HEK293T (cell line): ENCODE measurements around the gene MRPL57.
"Not testable (repeated sequence)": the region's sequence is repeated elsewhere in the genome, so short reads cannot be mapped to it uniquely, and the experiment has no call there.

ENCODE experiments used
- CTCF ChIA-PET: fragments of 350-600 bp; formaldehyde crosslinking; extraction: SDS; loops from one replicate; lab custom pipeline; 2021; ENCODE audit warnings: antibody characterized with exemption, inconsistent platforms; lab: Yijun Ruan, JAX
- POLR2A ChIA-PET: fragments of 350-600 bp; formaldehyde crosslinking; extraction: SDS; loops from one replicate; lab custom pipeline; 2020; ENCODE audit warnings: antibody characterized with exemption, inconsistent platforms; lab: Yijun Ruan, JAX
- DNase-seq: peaks from one replicate; pipeline ENCODE4 v3.0.0; 2012; ENCODE audit warnings: mixed read lengths; ENCODE audit errors: extremely low spot score
- ARNT ChIP-seq: fragments of 450-650 bp; IDR thresholded peaks from 2 replicates; pipeline ENCODE4 v1.6.1; 2017; ENCODE audit warnings: mild to moderate bottlenecking
- BHLHE40 ChIP-seq: fragments of 450-650 bp; IDR thresholded peaks from 2 replicates; pipeline ENCODE4 v1.6.1; 2016; ENCODE audit warnings: mild to moderate bottlenecking, moderate library complexity, borderline replicate concordance
- CTBP1 ChIP-seq: fragments of 450-650 bp; IDR thresholded peaks from 2 replicates; pipeline ENCODE4 v1.6.1; 2016; ENCODE audit warnings: borderline replicate concordance
- ELF4 ChIP-seq: fragments of 450-650 bp; IDR thresholded peaks from 2 replicates; pipeline ENCODE4 v1.6.1; 2017; ENCODE audit warnings: antibody characterized with exemption
- FOXA1 ChIP-seq: fragments of 450-650 bp; IDR thresholded peaks from 2 replicates; pipeline ENCODE4 v1.6.1; 2016; ENCODE audit warnings: mild to moderate bottlenecking
- FOXK2 ChIP-seq: fragments of 450-650 bp; IDR thresholded peaks from 2 replicates; pipeline ENCODE4 v1.6.1; 2016; ENCODE audit warnings: mild to moderate bottlenecking
- FOXM1 ChIP-seq: fragments of 450-650 bp; IDR thresholded peaks from 2 replicates; pipeline ENCODE4 v1.6.1; 2017; ENCODE audit warnings: mild to moderate bottlenecking, borderline replicate concordance
- HDGF ChIP-seq: fragments of 450-650 bp; IDR thresholded peaks from 2 replicates; pipeline ENCODE4 v1.6.1; 2017; ENCODE audit warnings: antibody characterized with exemption, borderline replicate concordance
- L3MBTL2 ChIP-seq: fragments of 450-650 bp; conservative IDR thresholded peaks from 2 replicates; pipeline ENCODE4 v1.6.1; 2016; ENCODE audit warnings: mild to moderate bottlenecking
- LEF1 ChIP-seq: fragments of 450-650 bp; IDR thresholded peaks from 2 replicates; pipeline ENCODE4 v1.6.1; 2017; ENCODE audit warnings: mild to moderate bottlenecking, borderline replicate concordance
- NFRKB ChIP-seq: fragments of 450-650 bp; IDR thresholded peaks from 2 replicates; pipeline ENCODE4 v1.6.1; 2016; ENCODE audit warnings: mild to moderate bottlenecking, moderate library complexity
- PKNOX1 ChIP-seq: fragments of 450-650 bp; IDR thresholded peaks from 2 replicates; pipeline ENCODE4 v1.6.1; 2016
- SP1 ChIP-seq: fragments of 450-650 bp; IDR thresholded peaks from 2 replicates; pipeline ENCODE4 v1.6.1; 2017
- SUZ12 ChIP-seq: fragments of 450-650 bp; IDR thresholded peaks from 2 replicates; pipeline ENCODE4 v1.6.1; 2016; ENCODE audit warnings: mild to moderate bottlenecking
- TARDBP ChIP-seq: fragments of 450-650 bp; IDR thresholded peaks from 2 replicates; pipeline ENCODE4 v1.6.1; 2016
- ZNF384 ChIP-seq: fragments of 450-650 bp; IDR thresholded peaks from 2 replicates; pipeline ENCODE4 v1.6.1; 2016

The MRPL57 gene

GRCh38 chr13:21176215-21176981, at the start of gene MRPL57, which contains the start of gene SKA3:
Gene MRPL57, plus strand, starts transcription at chr13:21176658. Its CDS starts 259 bp downstream, at chr13:21176917.
Gene SKA3, minus strand, starts transcription at chr13:21176552. Its CDS starts 75 bp downstream, at chr13:21176477.
- DNase-seq, result peak; percentile 89
- ChIA-PET CTCF (interaction anchor here (1.0 kb wide), 1 partner anchor 114 kb away, joined by 8 read pairs; no protein-coding TSS in a partner anchor), POLR2A (interaction anchor here (0.7 to 2.6 kb wide), 29 partner anchors 8 to 991 kb away, joined by 3 to 20 read pairs (median 4); no protein-coding TSS in a partner anchor)
- peak; percentile 59 for TF ChIP-seq L3MBTL2
- no peak for TF ChIP-seq ARNT
- TF ChIP-seq FOXM1, result peak; percentile 77; the same call in 1 of the 2 replicates
- TF ChIP-seq ELF4, result peak; percentile 62
- peak; percentile 30; the same call in 1 of the 2 replicates for TF ChIP-seq TARDBP

DNA sequence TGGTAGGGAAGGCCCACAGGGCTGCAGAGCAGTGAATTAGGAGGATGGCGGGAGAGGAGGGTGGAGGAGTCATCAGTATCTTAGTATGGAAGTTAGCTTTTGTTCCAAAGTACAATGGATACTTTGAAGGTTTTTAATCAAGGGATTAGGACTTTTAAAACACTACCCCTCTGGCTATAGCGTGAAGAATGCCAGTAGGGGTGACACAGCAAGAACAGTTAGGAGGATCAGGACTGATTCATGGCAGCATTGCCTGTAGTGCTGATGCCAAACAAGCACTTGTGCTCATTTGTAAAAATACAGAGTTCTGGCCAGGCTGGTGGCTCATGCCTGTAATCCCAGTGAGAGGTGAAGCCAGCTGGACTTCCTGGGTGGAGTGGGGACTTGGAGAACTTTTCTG, 46.3 kb upstream of the MRPL57 start:
- TF ChIP-seq LEF1 (no peak), CTBP1 (no peak), HDGF (no peak), FOXM1 (no peak), ZNF384 (no peak), PKNOX1 (no peak), SUZ12 (no peak)
- POLR2A ChIA-PET, result no interaction called here
- DNase-seq, result no peak
- CTCF ChIA-PET, result no interaction called here

DNA sequence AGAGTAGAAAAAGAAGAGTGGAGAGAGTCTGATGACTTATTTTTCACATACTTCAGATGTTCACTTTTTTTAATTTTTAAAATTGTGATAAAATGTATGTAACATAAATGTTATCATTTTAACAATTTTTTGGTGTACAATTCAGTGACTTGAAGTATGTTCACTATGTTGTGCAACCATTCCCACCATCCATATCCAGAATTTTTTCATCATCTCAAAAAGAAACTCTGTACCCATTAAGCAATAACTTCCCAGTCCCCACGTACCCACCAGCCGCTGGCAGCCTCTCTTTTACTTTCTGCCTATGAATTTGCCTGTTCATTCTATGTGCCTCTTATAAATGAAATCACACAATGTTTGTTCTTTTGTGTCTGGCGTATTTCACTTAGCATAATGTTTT, 43.4 kb upstream of the MRPL57 start:
- no peak for DNase-seq
- ChIA-PET CTCF (no interaction called here), POLR2A (no interaction called here)
- TF ChIP-seq BHLHE40, result no peak
- no peak for TF ChIP-seq CTBP1
- TF ChIP-seq ELF4, result no peak
- no peak for TF ChIP-seq ARNT
- TF ChIP-seq PKNOX1, result no peak
- TF ChIP-seq FOXK2, result no peak
- TF ChIP-seq ZNF384, result no peak
- no peak for TF ChIP-seq FOXM1
- TF ChIP-seq SUZ12, result no peak
- TF ChIP-seq TARDBP, result no peak

DNA sequence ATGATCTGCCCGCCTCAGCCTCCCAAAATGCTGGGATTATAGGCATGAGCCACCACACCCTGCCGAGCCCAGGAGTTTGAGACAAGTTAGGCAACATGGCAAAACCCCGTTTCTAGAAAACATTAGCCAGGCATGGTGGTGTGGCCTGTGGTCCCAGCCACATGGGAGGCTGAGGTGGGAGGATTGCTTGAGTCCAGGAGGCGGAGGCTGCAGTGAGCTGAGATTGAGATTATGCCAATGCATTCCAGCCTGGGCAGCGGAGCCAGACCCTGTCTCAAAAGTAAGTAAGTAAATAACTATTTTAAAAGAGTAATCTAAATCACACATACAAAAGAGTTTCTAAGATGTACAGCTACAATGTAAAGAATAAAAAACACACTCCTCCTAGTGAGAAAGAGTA, 42.0 kb upstream of the MRPL57 start:
- POLR2A ChIA-PET, result no interaction called here
- no peak for TF ChIP-seq ARNT
- TF ChIP-seq L3MBTL2, result no peak
- no peak for TF ChIP-seq LEF1
- no peak for TF ChIP-seq TARDBP
- no peak for TF ChIP-seq SUZ12
- no peak for TF ChIP-seq ZNF384
- no peak for TF ChIP-seq CTBP1
- no peak for TF ChIP-seq PKNOX1
- no peak for TF ChIP-seq SP1
- TF ChIP-seq HDGF, result no peak
- TF ChIP-seq ELF4, result no peak
- TF ChIP-seq FOXA1, result no peak
- TF ChIP-seq FOXM1, result no peak
- TF ChIP-seq BHLHE40, result no peak
- no peak for TF ChIP-seq NFRKB
- TF ChIP-seq FOXK2, result no peak
- no peak for DNase-seq
- CTCF ChIA-PET, result no interaction called here

DNA sequence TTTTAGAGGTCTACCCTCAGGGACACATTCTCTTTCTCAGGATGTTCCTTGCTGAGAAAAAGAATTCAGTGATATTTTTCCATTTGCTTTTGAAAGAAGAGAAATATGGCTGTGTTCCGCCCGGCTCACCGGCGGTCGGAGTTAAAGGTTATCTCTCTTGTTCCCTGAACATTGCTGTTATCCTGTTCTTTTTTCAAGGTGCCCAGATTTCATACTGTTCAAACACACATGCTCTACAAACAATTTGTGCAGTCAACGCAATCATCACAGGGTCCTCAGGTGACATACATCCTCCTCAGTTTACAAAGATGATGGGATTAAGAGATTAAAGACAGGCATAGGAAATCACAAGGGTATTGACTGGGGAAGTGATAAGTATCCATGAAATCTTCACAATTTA, 40.6 kb upstream of the MRPL57 start:
- POLR2A ChIA-PET, result not testable (repeated sequence)

GRCh38 chr13:21137696-21138095, 38.8 kb upstream of the MRPL57 start:
- ChIA-PET CTCF (no interaction called here), POLR2A (no interaction called here)
- TF ChIP-seq BHLHE40, result no peak
- TF ChIP-seq CTBP1, result no peak
- TF ChIP-seq L3MBTL2, result no peak
- no peak for TF ChIP-seq PKNOX1
- no peak for TF ChIP-seq FOXM1
- TF ChIP-seq FOXA1, result no peak
- no peak for TF ChIP-seq LEF1
- TF ChIP-seq ZNF384, result no peak
- no peak for TF ChIP-seq SUZ12
- TF ChIP-seq ELF4, result no peak
- TF ChIP-seq NFRKB, result no peak
- DNase-seq, result no peak

More for the DNA sequence above, 40.6 kb upstream of the MRPL57 start:
- CTCF ChIA-PET, DNase-seq: not testable (repeated sequence)
